Measurements from ENCODE around the gene SPEM3.

- TF ChIP-seq CEBPB (IDR thresholded peaks at IDR 0.05; ENCODE audit: low read depth, low read length) (no peak), CTCF (conservative IDR thresholded peaks at IDR 0.05; ENCODE audit: low read depth, low read length) (no peak), USF2 (IDR thresholded peaks at IDR 0.05; ENCODE audit: low read depth, low read length) (no peak), RFX5 (IDR thresholded peaks at IDR 0.05; ENCODE audit: low read depth, low read length) (no peak), POLR2A (IDR thresholded peaks at IDR 0.05; ENCODE audit: low read depth, low read length) (no peak), CHD1 (IDR thresholded peaks at IDR 0.05; ENCODE audit: low read depth, low read length) (no peak), SMC3 (IDR thresholded peaks at IDR 0.05; ENCODE audit: low read depth, low read length) (no peak), BHLHE40 (IDR thresholded peaks at IDR 0.05; ENCODE audit: low read depth, low read length) (no peak), MXI1 (IDR thresholded peaks at IDR 0.05; ENCODE audit: borderline replicate concordance, low read depth, low read length) (no peak)
Measured at GRCh38 chr17:7466639-7467341, 38.1 kb downstream of the SPEM3 start.
